ENCODE results near the gene PIGO.

Gene PIGO

DNA sequence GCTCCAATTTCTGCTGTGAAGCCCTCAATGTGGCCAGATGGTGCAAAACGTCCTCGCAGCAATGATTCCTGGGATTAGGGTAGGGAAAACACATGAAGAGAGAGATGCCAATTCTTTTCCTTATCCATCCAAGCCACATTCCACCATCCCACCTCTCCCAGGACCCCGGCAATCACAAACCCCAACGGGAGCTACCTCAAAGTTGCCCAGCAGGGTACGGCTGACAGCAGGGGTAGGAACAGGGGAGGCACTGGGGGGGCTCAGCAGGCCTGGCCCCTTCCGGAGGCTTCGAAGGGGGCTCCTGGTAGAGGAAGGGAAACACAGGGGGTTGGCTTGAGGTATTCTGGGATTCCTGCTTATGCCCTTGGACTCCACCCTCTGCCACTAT, 9.9 kb upstream of the PIGO start:
- DNase-seq (ENCODE audit: low read depth) = no peak

DNA sequence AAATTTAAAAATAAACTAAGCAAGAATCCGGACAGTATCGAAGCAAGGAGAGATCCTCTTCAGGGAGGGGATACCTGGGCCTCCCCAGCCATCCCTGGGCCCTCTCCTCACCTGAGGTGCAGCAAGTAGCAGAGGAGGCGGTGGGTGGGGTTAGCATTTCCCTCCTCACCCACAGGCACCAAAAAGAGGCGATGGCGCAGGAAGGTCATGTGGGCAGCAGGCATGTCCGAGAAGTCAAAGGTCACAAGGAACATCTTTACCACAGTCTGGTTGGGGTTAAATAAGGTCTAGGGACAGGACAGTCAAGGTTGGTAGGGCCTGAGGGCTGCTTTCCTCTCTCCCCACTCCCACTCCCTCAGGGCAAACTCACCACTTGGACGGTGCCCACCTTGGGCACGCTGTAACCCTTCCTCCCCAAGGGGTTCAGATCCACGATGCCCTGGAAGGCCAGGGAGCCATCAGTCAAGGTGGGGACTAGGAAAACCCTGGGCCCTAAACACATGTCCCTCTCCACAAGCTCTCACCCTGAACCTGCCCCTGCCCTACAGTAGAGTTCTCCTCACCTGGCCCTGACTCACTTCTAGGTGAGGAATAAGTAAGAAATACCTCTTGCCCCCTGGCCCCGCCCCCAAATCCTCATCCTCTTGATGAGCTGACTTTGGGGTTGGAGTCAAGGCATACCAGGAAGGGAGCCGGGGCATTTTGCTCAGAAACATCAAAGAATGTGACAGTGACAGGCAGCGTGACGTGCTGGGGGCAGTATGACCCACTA, 9.4 kb upstream of the PIGO start:
- no peak for DNase-seq (ENCODE audit: low read depth)

DNA sequence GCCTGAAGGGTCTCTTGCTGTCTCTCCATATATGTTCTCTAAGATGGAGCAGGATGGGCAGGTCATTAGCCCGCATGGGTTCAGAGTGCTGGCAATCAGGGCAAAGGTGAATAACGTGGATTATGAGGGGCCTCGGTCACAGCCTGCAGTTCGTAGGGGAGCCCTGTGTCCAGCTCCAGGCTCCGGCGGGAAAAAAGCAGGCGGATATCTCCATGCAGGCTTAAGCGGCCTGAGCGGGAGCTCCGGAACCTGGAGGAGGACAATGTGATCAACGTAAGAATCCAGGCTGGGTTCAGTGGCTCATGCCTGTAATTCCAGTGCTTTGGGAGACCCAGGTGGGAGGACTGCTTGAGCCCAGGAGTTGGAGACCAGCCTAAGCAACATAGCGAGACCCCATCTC, 8.7 kb upstream of the PIGO start:
- no peak for DNase-seq (ENCODE audit: low read depth)

DNA sequence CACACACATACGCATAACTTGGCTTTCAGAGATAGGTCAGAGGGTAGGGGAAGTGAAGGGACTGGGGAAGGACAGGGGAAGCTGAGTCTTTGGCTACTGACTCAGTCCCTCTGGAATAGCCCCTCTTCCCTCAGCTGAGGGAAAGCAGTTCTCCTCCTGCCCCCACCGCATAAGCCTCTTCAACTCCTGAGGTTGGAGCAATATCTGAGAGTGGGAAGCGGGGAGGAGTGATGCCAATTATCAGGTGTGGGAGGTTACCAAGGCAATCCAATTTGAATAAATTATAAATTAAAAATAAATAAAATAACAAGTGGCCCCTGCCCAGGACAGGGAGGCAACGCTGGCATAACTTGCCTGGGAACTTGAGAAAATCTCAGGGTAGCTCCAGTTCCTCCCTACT, 8.2 kb upstream of the PIGO start:
- no peak for DNase-seq (ENCODE audit: low read depth)

DNA sequence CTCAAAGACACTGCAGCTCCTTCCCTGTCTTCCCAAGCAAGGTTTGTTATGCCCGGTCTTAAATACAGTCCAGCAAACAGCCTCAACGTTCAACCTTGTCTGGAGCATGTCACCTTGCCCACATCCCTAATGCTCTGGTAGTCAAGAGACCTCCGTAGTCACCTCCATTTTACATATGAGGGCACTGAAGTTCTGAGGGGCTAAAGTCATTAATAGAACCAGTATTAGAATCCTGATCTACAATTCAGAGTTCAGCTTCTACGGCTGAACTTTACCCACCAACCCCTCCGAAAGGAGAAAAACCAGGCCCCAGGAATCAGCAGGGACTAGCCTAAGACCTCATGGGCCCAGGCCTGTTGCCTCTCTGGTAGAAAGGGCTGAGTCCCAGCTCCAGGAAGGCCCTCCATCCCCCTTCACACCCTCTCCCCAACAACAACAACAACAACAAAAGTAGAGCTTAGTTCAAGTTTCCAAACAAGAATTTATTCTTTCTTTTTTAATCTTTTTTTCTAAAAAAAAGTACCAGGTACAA, 7.3 kb upstream of the PIGO start:
- no peak for DNase-seq (ENCODE audit: low read depth)

DNA sequence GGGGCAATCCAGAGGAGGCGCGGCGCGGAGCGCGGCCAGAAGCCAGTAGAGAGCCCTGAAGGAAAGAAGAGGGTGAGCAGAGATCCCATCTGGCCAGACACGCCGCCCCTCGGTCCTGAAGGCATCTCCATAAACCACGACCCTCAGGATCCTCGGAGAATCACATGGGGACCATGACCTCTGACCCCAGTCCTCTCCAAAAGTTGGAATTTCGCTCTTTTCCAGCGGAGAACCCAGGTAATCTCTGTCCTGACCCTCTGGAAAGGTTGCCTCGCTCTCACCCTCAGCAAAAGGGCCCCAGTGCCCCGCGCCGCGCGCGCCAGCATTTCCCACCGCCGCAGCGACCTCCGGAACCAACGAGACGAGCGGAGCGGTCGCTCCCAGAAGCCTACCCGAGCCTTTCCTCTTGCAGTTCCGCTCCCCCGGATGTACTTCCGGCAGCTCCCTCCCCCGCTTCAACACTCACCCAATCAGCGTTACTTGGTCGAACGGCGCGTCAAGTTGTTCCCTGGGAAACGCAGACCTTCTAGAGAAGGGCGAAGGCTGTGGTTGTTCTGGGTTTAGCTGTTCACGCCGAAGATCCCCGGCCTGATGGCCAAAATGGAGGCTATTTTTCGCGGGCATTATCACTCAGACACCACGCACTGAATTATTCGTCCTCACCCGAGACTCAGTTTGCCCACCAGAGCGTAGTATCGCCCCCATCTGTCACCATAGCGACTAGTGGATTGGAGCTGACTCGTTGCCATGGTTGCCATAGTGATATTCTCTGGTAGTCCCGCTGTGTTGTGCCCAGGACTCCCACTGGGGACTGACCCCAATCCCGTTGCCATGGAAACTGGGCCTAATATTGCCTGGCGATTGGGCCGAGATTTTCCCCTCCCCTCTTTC, 6.6 kb upstream of the PIGO start, which contains the start of gene STOML2:
TSS of gene STOML2 (minus strand) at position 363 of the 891 bp plus-strand sequence. CDS start at position 326, 37 bp downstream.
- peak; percentile 95 for DNase-seq (ENCODE audit: low read depth)

DNA sequence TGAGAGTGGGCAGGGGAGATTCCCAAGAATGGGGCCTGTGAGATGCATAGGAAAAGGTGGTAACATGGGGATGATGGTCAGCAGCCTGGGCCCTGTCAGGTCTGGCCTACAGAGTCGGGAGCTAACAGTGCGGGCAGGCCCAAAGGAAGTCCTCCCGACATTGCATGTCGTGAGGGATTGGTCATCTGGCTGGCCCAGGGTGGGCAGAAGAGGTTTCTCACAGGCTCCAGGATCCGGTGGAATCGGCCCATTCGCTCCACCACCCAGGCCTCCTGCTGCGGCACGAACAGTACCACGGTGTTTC, 6.0 kb upstream of the PIGO start:
- no peak for DNase-seq (ENCODE audit: low read depth)

DNA sequence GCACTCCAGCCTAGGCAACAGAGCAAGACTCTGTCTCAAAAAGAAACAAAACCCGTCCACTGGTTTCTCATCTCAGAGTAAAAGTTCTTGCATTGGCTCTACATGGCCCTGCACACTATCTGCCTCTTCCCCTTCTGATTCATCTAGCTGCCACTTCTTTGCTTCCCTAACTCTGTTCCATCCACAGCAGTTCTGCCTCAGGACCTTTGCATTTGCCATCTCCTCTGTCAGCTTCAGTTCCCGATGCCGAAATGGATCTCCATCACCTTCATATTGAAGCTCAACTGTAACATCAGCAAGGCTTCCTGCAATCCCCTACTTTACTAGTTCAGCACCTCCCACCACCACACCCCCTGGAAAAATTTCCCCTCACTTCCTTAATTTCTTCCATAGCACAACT, 1.2 kb upstream of the PIGO start:
- no peak for DNase-seq (ENCODE audit: low read depth)

DNA sequence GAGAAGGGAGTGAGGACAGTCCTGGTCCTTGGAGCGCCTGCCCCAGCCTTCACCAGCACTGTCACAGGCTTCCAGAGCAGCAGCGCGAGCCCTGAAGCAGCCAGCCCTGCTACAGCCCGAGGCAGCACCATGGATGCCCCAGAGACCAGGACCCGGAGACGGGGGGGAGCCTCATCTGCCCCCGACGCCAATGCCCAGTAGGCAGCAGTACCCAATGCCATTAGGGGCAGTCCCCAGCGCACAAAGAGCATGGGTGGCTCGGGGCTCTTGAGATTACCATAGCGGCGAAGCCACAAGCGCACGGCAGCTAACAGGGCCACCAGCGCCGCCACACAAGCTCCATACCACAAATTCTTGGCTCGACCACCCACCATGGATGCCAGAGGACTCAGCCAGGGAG, 4.9 kb downstream of the PIGO start:
- DNase-seq (ENCODE audit: low read depth) = no peak

DNA sequence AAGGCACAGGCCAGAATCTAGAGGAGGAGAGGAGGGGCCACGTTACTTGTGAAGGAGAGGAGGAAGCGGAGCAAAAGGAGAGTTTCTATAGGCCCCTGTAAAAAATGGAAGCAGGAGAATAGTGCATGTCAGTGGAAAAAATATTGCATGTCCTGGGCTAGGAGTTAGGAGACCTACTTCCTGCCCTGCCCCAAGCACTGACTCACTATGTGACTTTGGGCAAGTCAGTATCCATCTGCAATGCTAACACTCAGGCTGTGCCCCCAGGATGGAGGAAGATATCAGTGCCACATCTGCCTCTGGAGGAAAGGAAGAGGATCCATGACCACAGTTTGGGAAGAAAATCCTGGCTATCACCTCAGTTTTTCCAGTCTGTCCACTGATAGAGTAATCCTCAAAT, 7.0 kb downstream of the PIGO start:
- no peak for DNase-seq (ENCODE audit: low read depth)

DNA sequence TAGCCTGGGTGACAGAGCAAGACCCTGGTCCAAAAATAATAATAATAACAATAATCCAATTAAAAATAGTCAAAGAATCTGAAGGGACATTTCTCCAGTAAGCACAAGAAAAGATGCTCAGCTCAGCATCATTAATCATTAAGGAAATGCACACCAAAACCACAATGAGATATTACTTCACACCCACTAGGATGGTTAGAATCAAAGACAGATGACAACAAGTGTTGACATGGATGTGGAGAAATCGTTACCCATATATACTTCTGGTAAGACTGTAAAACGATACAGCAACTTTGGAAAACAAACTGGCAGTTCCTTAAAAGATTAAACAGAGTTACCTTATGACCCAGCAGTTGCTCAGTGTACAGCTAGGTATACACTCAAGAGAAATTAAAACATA, 11.3 kb downstream of the PIGO start:
- peak; percentile 17 for DNase-seq (ENCODE audit: low read depth)

DNA sequence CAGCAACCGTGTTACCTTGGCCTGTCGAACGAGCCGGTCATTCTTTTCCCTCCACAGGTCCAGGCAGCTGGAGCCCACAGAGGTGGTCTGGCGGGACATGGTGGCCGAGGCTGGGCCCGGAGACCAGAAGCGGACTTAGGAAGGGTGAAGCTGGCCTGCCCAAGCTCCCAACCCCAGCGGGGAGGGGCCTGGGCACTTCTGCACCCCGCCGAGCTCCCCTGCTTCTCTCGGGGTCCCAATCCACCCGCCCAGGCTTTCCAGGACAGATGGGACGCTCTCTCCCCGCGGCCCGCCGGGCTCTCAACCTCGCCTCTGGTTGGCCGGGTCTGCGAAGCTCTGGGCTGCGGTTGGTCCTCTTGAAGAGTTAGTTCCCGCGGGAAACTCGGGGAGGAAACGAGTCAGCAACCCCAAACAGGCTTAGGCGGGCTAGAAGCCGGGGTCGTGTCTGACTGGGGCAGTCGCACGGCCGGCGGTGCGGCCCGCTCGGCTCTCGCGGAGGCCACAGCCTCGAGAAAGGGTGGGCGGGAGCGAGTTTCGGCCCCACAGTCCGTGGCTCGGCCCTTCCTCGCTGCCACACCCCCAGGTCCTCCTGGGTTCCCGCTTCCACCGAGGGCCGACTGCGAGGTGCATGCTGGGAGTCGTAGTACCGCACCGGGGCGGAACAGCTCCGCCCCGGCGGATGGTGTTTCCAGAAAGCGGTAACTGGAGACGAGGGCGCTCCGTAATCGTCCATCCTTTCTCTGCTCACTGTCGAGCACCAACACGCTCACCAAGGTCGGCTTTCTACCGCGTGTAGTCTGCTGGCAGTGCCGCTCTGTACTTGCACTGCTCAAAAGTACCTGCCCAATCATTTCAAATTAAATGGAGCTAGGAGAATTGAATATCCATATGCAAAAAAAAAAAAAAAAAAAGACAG, 16.7 kb downstream of the PIGO start, which contains the start of gene FANCG:
TSS of gene FANCG (minus strand) at position 517 of the 916 bp plus-strand sequence. CDS start at position 99, 418 bp downstream.
- DNase-seq (ENCODE audit: low read depth) = peak; percentile 89

DNA sequence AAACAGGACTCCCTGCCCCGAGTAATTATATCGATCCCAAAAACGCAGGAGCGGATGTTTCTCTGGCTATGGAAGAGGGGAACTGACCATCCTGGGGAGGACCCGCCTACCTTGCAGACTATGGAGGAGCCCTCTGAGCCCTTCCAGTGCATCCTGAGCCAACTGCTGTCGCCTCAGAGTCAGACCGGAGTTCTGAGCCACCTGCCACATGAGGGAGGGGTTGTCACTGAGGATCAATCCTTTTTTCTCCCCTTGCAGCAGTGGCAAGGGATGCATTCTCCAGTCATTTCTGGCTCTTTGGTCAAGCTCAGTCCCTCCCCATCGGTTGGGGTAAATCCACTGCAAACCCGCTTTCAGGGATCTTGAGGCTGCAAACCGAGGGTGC, 17.4 kb downstream of the PIGO start:
- no peak for DNase-seq (ENCODE audit: low read depth)

DNA sequence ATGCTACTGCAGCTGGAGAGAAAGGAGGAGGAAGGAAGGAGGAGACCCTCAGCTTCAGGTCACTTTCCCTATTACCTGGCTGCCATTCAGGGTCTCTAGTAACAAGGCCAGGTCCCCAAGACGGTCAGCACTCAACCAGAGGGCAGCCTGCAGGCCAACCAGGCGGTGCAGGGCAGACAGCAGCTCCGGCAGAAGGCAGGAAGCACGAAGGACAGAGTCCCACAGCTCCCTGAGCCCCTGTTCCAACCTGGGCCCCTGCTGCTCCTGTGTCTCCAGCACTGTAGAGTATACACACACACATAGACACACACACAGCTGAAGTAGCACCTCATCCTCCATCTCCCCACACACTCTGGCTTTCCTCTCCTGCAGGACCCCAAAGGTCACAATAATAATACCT, 18.3 kb downstream of the PIGO start:
- DNase-seq (ENCODE audit: low read depth) = no peak

DNA sequence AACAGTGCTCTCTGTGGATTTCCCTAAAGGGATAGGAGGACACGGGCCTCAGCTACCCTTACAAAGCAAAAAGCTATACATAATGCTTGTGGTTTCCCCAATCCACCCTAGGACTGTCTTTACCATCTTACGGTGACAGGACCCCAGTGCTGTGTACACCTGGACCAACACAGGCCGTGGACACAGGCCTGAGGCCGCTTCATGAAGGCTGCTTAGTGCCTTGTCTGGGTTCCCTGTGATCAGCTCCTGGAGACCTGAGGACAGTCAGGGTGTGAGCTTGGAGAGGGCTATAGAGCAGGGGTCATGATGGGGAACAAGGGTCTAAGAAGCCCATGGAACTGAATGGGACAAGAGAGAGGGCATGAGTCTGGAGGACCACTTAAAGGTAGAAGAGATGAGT, 19.5 kb downstream of the PIGO start:
- no peak for DNase-seq (ENCODE audit: low read depth)

DNA sequence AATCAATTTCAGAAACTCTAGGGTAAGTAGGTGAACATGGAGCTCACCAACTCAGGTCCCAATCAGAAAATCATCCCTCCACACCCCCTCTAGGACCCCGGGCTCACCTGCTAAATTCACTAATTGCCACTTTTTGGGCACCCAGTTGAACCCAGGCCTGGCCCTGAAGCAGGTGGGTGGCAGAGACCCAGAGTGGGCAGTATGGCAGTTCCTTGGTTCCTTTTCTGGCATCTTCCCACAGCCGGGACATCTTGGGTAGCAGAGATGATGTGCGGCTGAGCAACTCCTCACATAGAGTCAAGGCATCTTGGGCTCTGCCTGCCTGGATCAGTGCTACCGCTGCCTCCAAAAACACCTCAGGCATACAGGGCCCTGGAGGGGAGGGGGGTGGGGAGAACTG, 21.0 kb downstream of the PIGO start:
- DNase-seq (ENCODE audit: low read depth) = no peak

DNA sequence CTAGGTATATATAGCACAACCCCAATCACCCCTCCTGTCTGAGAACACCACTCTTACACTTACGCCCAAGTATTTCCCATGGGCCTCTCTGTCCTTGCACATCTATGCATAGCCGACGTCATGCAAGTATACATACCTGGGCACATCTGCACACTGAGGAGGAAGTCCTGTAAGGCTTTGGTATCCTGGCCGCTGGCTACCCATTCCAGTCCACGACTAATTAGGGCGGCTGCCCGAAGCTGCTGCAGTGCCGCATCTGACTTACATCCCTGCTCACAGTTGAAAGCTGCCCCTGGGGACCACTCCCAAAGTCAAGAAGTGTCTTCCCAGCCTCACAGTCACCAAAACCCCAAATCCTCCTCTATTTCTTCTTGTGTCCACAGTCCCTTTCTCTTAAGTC, 21.6 kb downstream of the PIGO start:
- no peak for DNase-seq (ENCODE audit: low read depth)

DNA sequence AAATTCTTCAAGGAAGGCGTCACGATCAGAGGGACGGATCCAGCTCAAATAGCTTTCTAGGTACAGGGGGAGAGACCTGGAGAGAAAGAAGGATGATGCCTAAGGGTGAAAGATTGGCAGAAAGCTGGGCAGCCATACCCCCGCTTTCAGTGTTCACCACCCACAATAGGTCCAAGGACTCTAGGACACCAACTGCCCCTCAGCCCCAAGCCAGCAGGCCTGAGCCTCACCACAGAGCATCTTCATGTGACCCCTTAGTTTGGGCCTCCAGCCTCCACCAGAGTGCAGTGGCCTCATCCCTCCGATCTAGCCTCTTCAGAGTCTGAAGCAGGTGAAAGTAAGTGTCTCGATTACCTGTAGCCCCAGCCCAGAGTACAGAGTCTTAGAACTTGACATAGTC, 22.2 kb downstream of the PIGO start:
- no peak for DNase-seq (ENCODE audit: low read depth)

DNA sequence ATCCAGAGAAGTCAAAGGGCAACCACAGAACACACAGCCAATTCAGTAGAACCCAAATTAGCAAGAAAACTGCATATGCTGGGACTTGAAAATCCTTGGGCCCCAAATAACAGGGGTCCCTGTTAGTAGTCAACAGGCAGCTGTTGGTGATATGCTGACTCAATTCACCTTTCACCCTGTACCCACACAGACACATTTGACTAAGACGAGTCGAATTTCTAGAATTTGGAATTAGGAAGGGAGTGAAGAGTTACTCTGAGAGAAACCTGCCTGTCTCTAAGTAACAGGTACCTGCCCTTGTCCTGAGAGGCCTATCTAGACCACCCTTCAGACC, 23.1 kb downstream of the PIGO start:
- no peak for DNase-seq (ENCODE audit: low read depth)

DNA sequence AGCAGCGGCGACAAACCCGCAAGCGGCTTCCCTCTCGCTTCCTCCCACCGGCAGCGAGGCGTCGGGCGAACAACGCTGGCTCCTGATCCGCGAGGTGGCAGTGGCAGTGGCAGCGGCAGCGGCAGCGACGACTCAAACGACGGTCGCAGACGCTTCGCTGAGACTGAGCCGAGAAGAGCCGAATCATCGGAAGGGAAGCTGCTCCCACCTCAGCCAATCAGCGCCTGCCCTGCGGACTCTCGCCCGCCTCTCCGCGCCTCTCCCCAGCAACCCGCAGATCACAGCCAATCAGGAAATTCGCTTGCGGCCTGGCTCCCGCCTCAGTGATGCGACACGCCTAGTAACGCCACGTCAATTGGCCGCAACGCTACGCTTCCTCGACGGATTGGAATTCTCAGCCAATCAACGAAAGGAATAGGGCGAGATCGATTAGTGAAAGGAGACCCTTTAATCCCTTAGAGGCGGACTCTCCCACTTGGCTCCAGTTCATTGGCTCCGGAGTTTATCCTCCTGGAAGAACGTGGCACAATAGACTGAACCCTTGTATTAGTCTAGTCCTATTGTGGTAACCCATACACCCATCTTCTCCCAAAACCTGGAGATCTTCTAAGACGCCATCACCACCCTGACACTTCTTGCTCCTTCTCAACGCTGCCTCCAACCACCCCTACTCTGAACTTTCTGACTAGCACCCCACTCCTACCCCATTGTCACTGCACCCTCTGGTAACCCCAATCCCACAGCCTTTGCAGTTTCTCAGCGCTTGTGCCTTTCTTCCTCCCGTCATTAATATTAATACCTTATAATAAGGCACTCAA, 23.7 kb downstream of the PIGO start, which contains the start of gene VCP:
TSS of gene VCP (minus strand) at position 165 of the 818 bp plus-strand sequence. CDS start 272 bp downstream, outside the sequence.
- DNase-seq (ENCODE audit: low read depth) = peak; percentile 99

DNA sequence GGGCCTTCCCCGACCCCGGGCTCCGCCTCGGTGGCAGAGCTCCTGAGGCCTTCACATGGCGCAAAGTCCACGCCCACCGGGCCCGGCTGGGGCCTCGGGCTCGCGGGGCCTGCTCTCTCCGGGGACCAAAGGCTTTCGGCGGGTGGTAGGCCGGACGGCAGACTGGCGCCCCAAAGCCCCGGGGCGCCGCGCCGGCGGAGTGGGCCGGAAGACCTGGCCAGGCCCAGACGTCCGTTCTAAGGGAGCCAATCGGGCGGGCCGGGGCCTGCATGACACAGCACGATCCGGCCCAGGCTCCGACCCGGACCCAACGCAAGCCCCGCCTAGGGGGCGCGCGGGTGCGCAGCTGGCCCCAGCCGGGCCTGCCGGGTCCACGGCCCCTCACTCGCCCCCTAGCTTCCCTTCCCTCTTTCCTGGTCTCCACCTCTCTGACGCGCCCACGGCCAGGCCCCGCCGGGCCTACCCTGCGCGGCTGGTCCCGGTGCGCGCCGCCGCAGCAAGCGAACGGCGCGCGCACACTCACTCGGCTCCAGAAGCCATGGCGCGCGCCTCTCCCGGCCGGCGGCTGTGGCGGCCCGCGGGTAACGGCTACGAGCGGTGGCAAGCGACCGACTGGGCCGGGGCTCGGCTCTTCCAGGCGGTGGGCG, 24.5 kb downstream of the PIGO start:
- peak; percentile 83 for DNase-seq (ENCODE audit: low read depth)
